Mesenchymal stem cell (in vitro differentiated cells and primary cell): ENCODE measurements around the gene SMIM13.

ENCODE experiments used
- DNase-seq: peaks from one replicate; pipeline ENCODE4 v3.0.0-alpha.2; 2013
- H2AFZ ChIP-seq: one replicate; pipeline ENCODE4 v1.6.1; 2013; ENCODE audit warnings: low read depth, mild to moderate bottlenecking, control low read depth, inconsistent platforms, low read length, moderate library complexity
- H2AK5ac ChIP-seq: 2 replicates; pipeline ENCODE4 v1.6.1; 2013; ENCODE audit warnings: low read length, moderate library complexity, mild to moderate bottlenecking, inconsistent platforms; ENCODE audit not compliant: severe bottlenecking
- H2BK120ac ChIP-seq: one replicate; pipeline ENCODE4 v1.6.1; 2013; ENCODE audit warnings: low read depth, mild to moderate bottlenecking, inconsistent platforms, low read length, moderate library complexity
- H2BK12ac ChIP-seq, 2 experiments: one replicate each; pipeline ENCODE4 v1.6.1; 2013; ENCODE audit warnings: inconsistent platforms in 2 of 2, low read length in 2 of 2, mild to moderate bottlenecking in 2 of 2, moderate library complexity in 2 of 2, control low read depth in 1 of 2
- H2BK15ac ChIP-seq: one replicate; pipeline ENCODE4 v1.6.1; 2013; ENCODE audit warnings: mild to moderate bottlenecking, low read depth, inconsistent platforms; ENCODE audit not compliant: poor library complexity, severe bottlenecking
- H2BK5ac ChIP-seq: 2 replicates; pipeline ENCODE4 v1.6.1; 2013; ENCODE audit warnings: low read depth, mild to moderate bottlenecking, low read length, control low read depth, inconsistent platforms; ENCODE audit not compliant: poor library complexity, severe bottlenecking
- H3K14ac ChIP-seq, 2 experiments: one replicate each; pipeline ENCODE4 v1.6.1; 2013; ENCODE audit warnings: inconsistent platforms in 2 of 2, low read length in 2 of 2, control low read depth in 1 of 2, mild to moderate bottlenecking in 1 of 2, moderate library complexity in 1 of 2
- H3K18ac ChIP-seq, 2 experiments: one replicate each; pipeline ENCODE4 v1.6.1; 2013; ENCODE audit warnings: inconsistent platforms in 2 of 2, low read length in 2 of 2, control low read depth in 1 of 2, low read depth in 1 of 2, mild to moderate bottlenecking in 1 of 2
- H3K23ac ChIP-seq, 2 experiments: one replicate each; pipeline ENCODE4 v1.6.1; 2013; ENCODE audit warnings: inconsistent platforms in 2 of 2, low read length in 2 of 2, mild to moderate bottlenecking in 2 of 2, moderate library complexity in 2 of 2, control low read depth in 1 of 2
- H3K27ac ChIP-seq: 2 replicates; pipeline ENCODE4 v1.5.1; 2013; ENCODE audit warnings: mild to moderate bottlenecking, moderate library complexity, low read length, control low read depth, inconsistent platforms; ENCODE audit not compliant: poor library complexity, severe bottlenecking
- H3K27me3 ChIP-seq, 2 experiments: 2 replicates each; pipeline versions ENCODE4 v1.6.1 to v1.7.0; 2013; ENCODE audit warnings: low read length in 2 of 2, mild to moderate bottlenecking in 2 of 2, moderate library complexity in 2 of 2, control low read depth in 1 of 2, inconsistent platforms in 1 of 2; ENCODE audit not compliant: control insufficient read depth in 1 of 2, insufficient read depth in 1 of 2
- H3K36me3 ChIP-seq, 2 experiments: 2 replicates each; pipeline versions ENCODE4 v1.6.1 to v1.7.0; 2013; ENCODE audit warnings: low read length in 2 of 2, control low read depth in 1 of 2, inconsistent platforms in 1 of 2, low read depth in 1 of 2, mild to moderate bottlenecking in 1 of 2; ENCODE audit not compliant: insufficient read depth in 2 of 2, control insufficient read depth in 1 of 2
- H3K4ac ChIP-seq, 2 experiments: one replicate each; pipeline ENCODE4 v1.6.1; 2013; ENCODE audit warnings: inconsistent platforms in 2 of 2, low read length in 2 of 2, mild to moderate bottlenecking in 2 of 2, moderate library complexity in 2 of 2, control low read depth in 1 of 2, low read depth in 1 of 2
- H3K4me1 ChIP-seq: 2 replicates; pipeline ENCODE4 v1.6.1; 2013; ENCODE audit warnings: low read depth, low read length, control low read depth; ENCODE audit not compliant: control insufficient read depth, insufficient read depth
- H3K4me2 ChIP-seq: 2 replicates; pipeline ENCODE4 v1.6.1; 2013; ENCODE audit warnings: low read length, mild to moderate bottlenecking, inconsistent platforms; ENCODE audit not compliant: poor library complexity, severe bottlenecking
- H3K4me3 ChIP-seq, 2 experiments: 2 replicates each; pipeline versions ENCODE4 v1.5.1 to v1.7.0; 2013; ENCODE audit warnings: low read length in 2 of 2, mild to moderate bottlenecking in 2 of 2, control low read depth in 1 of 2, low read depth in 1 of 2; ENCODE audit not compliant: insufficient read depth in 1 of 2
- H3K79me1 ChIP-seq: replicated peaks from 2 replicates; pipeline ENCODE4 v1.6.1; 2013; ENCODE audit warnings: mild to moderate bottlenecking, control low read depth, low read length, inconsistent platforms; ENCODE audit not compliant: poor library complexity, severe bottlenecking
- H3K9ac ChIP-seq: 2 replicates; pipeline ENCODE4 v1.7.0; 2013; ENCODE audit warnings: mild to moderate bottlenecking, low read length, moderate library complexity
- H3K9me3 ChIP-seq: 2 replicates; pipeline ENCODE4 v1.7.0; 2013; ENCODE audit warnings: mild to moderate bottlenecking, low read length; ENCODE audit not compliant: control insufficient read depth
- H4K8ac ChIP-seq: one replicate; pipeline ENCODE4 v1.6.1; 2013; ENCODE audit warnings: inconsistent platforms, mild to moderate bottlenecking, low read length, moderate library complexity
- H4K91ac ChIP-seq: one replicate; pipeline ENCODE4 v1.6.1; 2013; ENCODE audit warnings: mild to moderate bottlenecking, low read length, inconsistent platforms
- WGBS: methylation state at CpG from one replicate; pipeline ENCODE4 v1.1.7; 2013; ENCODE audit warnings: mixed read lengths; 5-methylcytosine and 5-hydroxymethylcytosine counted together

SMIM13 gene

DNA sequence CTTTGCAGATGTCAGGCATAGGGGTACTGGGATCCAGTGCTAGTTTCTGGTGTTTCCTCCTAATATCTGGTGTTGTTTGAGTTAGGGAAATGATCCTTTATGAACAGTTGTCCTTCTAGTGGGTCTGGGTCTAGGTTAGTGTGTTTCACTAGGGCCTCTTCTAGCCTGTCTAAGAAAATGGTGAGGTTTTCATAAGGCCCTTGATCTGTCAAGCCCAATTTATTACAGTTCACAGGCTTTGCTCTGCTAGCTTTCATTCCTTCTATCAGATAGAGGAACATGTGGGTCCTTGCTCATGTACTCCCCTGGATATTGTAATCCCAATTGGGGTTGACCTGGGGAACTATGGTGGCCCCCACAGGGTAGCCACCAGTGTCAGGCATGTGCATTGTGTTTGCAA, 15.1 kb downstream of the SMIM13 start:
- Histone ChIP-seq H2BK15ac (no peak overlapping the region), H3K18ac (no peak overlapping the region), H2BK5ac (no peak overlapping the region), H4K91ac (no peak overlapping the region), H2AK5ac (no peak overlapping the region), H3K9me3 (no peaks in the 10 kb centered on the region), H3K14ac (no peak overlapping the region), H3K4me3 (no peak overlapping the region), H3K4ac (no peak overlapping the region), H3K36me3 (no peaks in the 10 kb centered on the region), H3K27me3 (no peaks in the 10 kb centered on the region), H2AFZ (no peak overlapping the region), H3K4me1 (no peaks in the 10 kb centered on the region), H3K4me2 (no peak overlapping the region), H3K79me1 (peaks cover 44% of the 10 kb centered on the region), H4K8ac (no peak overlapping the region), H2BK120ac (no peak overlapping the region), H3K27ac (no peak overlapping the region), H3K23ac (no peak overlapping the region), H2BK12ac (no peak overlapping the region), H3K9ac (no peak overlapping the region)
- DNase-seq, result no peak

DNA sequence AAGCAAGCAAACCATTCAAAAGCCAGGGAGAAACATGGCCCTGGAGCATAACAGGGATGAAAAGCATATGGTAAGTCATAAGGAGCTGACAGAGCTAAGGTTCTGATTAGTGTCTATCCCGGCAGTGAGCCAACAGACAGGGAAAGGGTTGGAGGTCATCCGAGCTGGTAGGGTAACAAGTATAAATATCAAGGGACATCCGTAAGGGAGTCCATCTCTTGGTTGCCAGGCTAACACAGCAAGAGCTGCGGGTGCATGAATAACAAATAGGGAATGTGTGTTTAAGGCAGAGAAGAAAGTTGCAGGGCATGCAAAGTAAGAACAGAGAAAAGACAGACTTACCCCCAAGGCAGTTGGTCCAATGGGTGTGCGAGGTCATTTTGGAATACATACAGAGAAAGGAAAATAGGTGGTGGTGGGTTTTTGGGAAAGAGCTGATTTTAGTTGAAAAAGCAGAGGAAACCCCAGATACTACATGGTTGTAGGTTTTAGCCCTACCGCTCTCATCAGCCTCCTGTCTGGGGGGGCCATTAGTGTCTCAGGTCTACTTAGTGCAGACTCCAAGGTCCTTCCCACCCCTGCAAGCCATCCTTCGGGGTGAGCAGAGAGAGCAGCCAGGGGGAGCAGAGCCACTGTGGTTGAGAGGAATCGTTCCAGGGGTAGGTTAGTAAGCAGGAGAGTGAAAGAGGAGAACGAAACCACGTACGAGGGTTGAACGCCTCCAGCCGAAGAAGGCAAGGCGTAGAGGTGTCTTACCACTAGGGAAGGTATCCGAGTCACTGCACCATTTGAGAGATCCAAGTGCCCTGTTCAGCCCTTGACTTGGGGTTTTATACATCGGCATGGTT, 17.5 kb downstream of the SMIM13 start, which contains the start of gene ERVFRD-1:
Gene ERVFRD-1, minus strand, starts transcription at position 805 of the 848 bp plus-strand sequence. CDS start 6,415 bp downstream, outside the sequence.
- Histone ChIP-seq H3K18ac (no peak within 1 kb of the TSS), H2AFZ (no peak within 1 kb of the TSS), H3K9me3 (no peaks in the 10 kb centered on the region), H3K4me1 (peaks cover 4% of the 10 kb centered on the region), H3K9ac (no peak within 1 kb of the TSS), H3K36me3 (no peaks in the 10 kb centered on the region), H3K14ac (no peak within 1 kb of the TSS), H3K4ac (no peak within 1 kb of the TSS), H2BK15ac (no peak within 1 kb of the TSS), H2BK120ac (no peak within 1 kb of the TSS), H2BK5ac (no peak within 1 kb of the TSS), H4K91ac (no peak within 1 kb of the TSS), H3K27ac (no peak within 1 kb of the TSS), H2AK5ac (no peak within 1 kb of the TSS), H3K4me3 (no peak within 1 kb of the TSS), H2BK12ac (no peak within 1 kb of the TSS), H3K23ac (no peak within 1 kb of the TSS), H3K4me2 (no peak within 1 kb of the TSS), H4K8ac (no peak within 1 kb of the TSS), H3K27me3 (no peaks in the 10 kb centered on the region), H3K79me1 (peaks cover 43% of the 10 kb centered on the region)
- WGBS, result 94% methylated on average over 16 of the region's 16 CpGs
- DNase-seq, result no peak

DNA sequence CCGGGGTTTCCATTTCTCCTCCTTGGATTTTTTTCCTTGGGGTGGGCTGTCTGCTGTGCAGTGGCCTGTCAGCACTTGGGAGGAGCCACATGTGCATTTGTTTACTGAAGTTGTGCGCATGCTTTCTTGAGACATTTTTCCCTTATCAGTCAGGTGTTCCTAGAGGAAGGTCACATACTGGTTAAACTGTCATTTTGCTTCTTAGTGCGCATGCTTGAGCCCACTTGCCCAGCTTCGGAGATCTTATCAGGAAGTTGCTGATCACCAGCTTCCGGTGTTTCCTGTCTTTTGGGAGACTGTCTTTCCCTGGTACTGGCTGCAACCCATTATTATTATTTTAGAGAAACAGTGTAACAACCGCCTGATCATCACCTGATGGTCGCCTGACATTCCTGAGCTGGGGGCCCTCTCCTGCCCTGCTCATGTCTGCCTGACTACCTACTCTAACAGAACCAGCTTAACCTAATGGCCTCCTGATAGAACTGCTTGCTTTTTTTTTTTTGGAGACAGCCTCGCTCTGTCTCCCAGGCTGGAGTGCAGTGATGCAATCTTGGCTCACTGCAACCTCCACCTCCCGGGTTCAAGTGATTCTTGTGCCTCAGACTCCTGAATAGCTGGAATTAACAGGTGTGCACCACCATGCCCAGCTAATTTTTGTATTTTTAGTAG, 18.3 kb downstream of the SMIM13 start:
- no peak overlapping the region for H3K27ac ChIP-seq
- H3K9me3 ChIP-seq, result no peaks in the 10 kb centered on the region
- no peak overlapping the region for H2BK120ac ChIP-seq
- H3K79me1 ChIP-seq, result peaks cover 37% of the 10 kb centered on the region
- H2BK12ac ChIP-seq, result no peak overlapping the region
- no peak overlapping the region for H3K9ac ChIP-seq
- no peak overlapping the region for H3K23ac ChIP-seq
- no peak overlapping the region for H3K4ac ChIP-seq
- H2AK5ac ChIP-seq, result no peak overlapping the region
- no peak for DNase-seq
- H4K8ac ChIP-seq, result no peak overlapping the region
- H3K4me2 ChIP-seq, result no peak overlapping the region
- H3K36me3 ChIP-seq, result no peaks in the 10 kb centered on the region
- 76% methylated on average over 9 of the region's 9 CpGs for WGBS
- H3K14ac ChIP-seq, result no peak overlapping the region
- H2BK5ac ChIP-seq, result no peak overlapping the region
- H2AFZ ChIP-seq, result no peak overlapping the region
- H3K4me1 ChIP-seq, result peaks cover 4% of the 10 kb centered on the region
- H3K18ac ChIP-seq, result no peak overlapping the region
- H3K27me3 ChIP-seq, result no peaks in the 10 kb centered on the region
- H3K4me3 ChIP-seq, result no peak overlapping the region
- H2BK15ac ChIP-seq, result no peak overlapping the region
- H4K91ac ChIP-seq, result no peak overlapping the region

DNA sequence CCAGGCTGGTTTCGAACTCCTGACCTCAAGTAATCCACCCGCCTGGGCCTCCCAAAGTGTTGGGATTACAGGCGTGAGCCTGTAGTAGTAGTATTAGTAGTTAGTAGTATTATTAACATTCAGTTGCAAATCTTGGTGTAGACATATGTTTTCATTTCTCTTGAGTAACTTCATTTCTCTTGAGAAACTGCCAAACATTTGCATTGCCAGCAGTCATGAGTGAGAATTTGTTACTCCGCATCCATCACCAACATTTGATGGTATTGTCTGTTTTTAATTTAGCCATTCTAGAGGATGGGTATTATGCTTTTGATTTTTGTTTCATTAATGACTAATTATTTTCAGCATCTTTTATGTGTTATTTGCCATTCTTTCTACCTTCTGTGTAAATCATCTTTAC, 19.4 kb downstream of the SMIM13 start:
- WGBS, result 96% methylated on average over 3 of the region's 4 CpGs
- H3K27ac ChIP-seq, result no peak overlapping the region
- H3K18ac ChIP-seq, result no peak overlapping the region
- no peaks in the 10 kb centered on the region for H3K9me3 ChIP-seq
- no peak overlapping the region for H2BK5ac ChIP-seq
- H3K79me1 ChIP-seq, result peaks cover 27% of the 10 kb centered on the region
- H2AFZ ChIP-seq, result no peak overlapping the region
- H4K8ac ChIP-seq, result no peak overlapping the region
- no peak overlapping the region for H2BK12ac ChIP-seq
- H2BK120ac ChIP-seq, result no peak overlapping the region
- H2BK15ac ChIP-seq, result no peak overlapping the region
- H3K4me2 ChIP-seq, result no peak overlapping the region
- no peak overlapping the region for H4K91ac ChIP-seq
- H3K4me3 ChIP-seq, result no peak overlapping the region
- H3K9ac ChIP-seq, result no peak overlapping the region
- H3K4ac ChIP-seq, result no peak overlapping the region
- no peak overlapping the region for H3K23ac ChIP-seq
- H3K27me3 ChIP-seq, result no peaks in the 10 kb centered on the region
- peaks cover 4% of the 10 kb centered on the region for H3K4me1 ChIP-seq
- DNase-seq, result no peak
- no peak overlapping the region for H2AK5ac ChIP-seq
- no peak overlapping the region for H3K14ac ChIP-seq
- H3K36me3 ChIP-seq, result no peaks in the 10 kb centered on the region
